H1 (cell line): ENCODE data around the gene TAF4. TPM values are rescaled to one million over a fixed set of nuclear protein-coding genes. Genes with fewer than 3 reads are reported as not detected.

ENCODE experiments used
- CTCF ChIA-PET: fragments of 300-600 bp; sonication (Branson Sonifier 250); formaldehyde crosslinking; loops from one replicate; lab custom pipeline; 2021; ENCODE audit not compliant: partially characterized antibody; lab: Charles Lee
- POLR2A ChIA-PET: fragments of 300-600 bp; sonication (Branson Sonifier 250); formaldehyde crosslinking; loops from one replicate; lab custom pipeline; 2021; ENCODE audit warnings: inconsistent platforms; ENCODE audit not compliant: partially characterized antibody; lab: Charles Lee
- DNase-seq, 2 experiments: peaks; one replicate each; pipeline versions ENCODE4 v3.0.0 to v3.0.0-alpha.2; 2010 to 2022; ENCODE audit warnings: low spot score in 2 of 2, low read depth in 1 of 2, mixed read lengths in 1 of 2
- FAIRE-seq: peaks from 2 replicates; lab custom pipeline; 2011; peaks lifted over from hg19 to GRCh38; lab: Jason Lieb, UNC
- H2AFZ ChIP-seq: 2 replicates; pipeline ENCODE4 v1.8.1; 2012; ENCODE audit warnings: low read length, inconsistent platforms
- H2AK5ac ChIP-seq: 2 replicates; pipeline ENCODE4 v1.6.1; 2013; ENCODE audit warnings: low read depth, low read length
- H2BK120ac ChIP-seq: replicated peaks from 2 replicates; pipeline ENCODE3; 2013; ENCODE audit warnings: low read depth, low read length, inconsistent platforms
- H2BK12ac ChIP-seq: 2 replicates; pipeline ENCODE4 v1.6.1; 2013; ENCODE audit warnings: low read depth, low read length
- H2BK15ac ChIP-seq: 2 replicates; pipeline ENCODE4 v1.6.1; 2013; ENCODE audit warnings: low read length
- H2BK20ac ChIP-seq: 2 replicates; pipeline ENCODE4 v1.6.1; 2013; ENCODE audit warnings: low read length
- H2BK5ac ChIP-seq: 2 replicates; pipeline ENCODE4 v1.6.1; 2013; ENCODE audit warnings: low read depth, low read length
- H3K14ac ChIP-seq: 2 replicates; pipeline ENCODE4 v1.6.1; 2013; ENCODE audit warnings: inconsistent platforms; ENCODE audit not compliant: insufficient read length
- H3K18ac ChIP-seq: 2 replicates; pipeline ENCODE4 v1.6.1; 2013; ENCODE audit warnings: low read length; ENCODE audit errors: extremely low read depth
- H3K23ac ChIP-seq: 2 replicates; pipeline ENCODE4 v1.6.1; 2013; ENCODE audit warnings: inconsistent platforms; ENCODE audit not compliant: insufficient read length
- H3K23me2 ChIP-seq: 2 replicates; pipeline ENCODE4 v1.6.1; 2013; ENCODE audit warnings: low read depth, low read length
- H3K27ac ChIP-seq: 2 replicates; pipeline ENCODE4 v1.6.1; 2011; ENCODE audit warnings: low read depth, low read length, inconsistent platforms
- H3K27me3 ChIP-seq, 4 experiments: replicated peaks in 1 of 4; 1 replicate in 1 of 4; 2 replicates in 3 of 4; pipeline versions ENCODE4 v1.6.1 to v1.8.1; 2011 to 2013; ENCODE audit warnings: low read length in 3 of 4, mild to moderate bottlenecking in 3 of 4, inconsistent platforms in 2 of 4, mixed read lengths in 2 of 4, moderate library complexity in 1 of 4; ENCODE audit not compliant: control insufficient read depth in 3 of 4, insufficient read depth in 3 of 4; ENCODE audit errors: extremely low read depth in 1 of 4
- H3K36me3 ChIP-seq, 4 experiments: 2 replicates each; pipeline versions ENCODE4 v1.6.1 to v1.8.1; 2011 to 2013; ENCODE audit warnings: mild to moderate bottlenecking in 4 of 4, low read length in 3 of 4, moderate library complexity in 2 of 4, control low read depth in 1 of 4, inconsistent platforms in 1 of 4; ENCODE audit not compliant: insufficient read depth in 4 of 4, control insufficient read depth in 2 of 4
- H3K4ac ChIP-seq: replicated peaks from 2 replicates; pipeline ENCODE3; 2013; ENCODE audit warnings: low read length, low read depth, mixed read lengths, inconsistent platforms; ENCODE audit not compliant: insufficient read length
- H3K4me1 ChIP-seq, 4 experiments: replicated peaks in 1 of 4; 1 replicate in 1 of 4; 2 replicates in 3 of 4; pipeline versions ENCODE4 v1.6.1 to v1.8.1; 2011 to 2013; ENCODE audit warnings: low read length in 3 of 4, inconsistent platforms in 2 of 4, mixed read lengths in 1 of 4; ENCODE audit not compliant: insufficient read depth in 4 of 4, control insufficient read depth in 3 of 4
- H3K4me2 ChIP-seq, 2 experiments: 2 replicates each; pipeline versions ENCODE4 v1.6.1 to v1.8.1; 2011 to 2013; ENCODE audit warnings: low read depth in 2 of 2, low read length in 2 of 2, control low read depth in 1 of 2, inconsistent platforms in 1 of 2, mild to moderate bottlenecking in 1 of 2; ENCODE audit not compliant: insufficient read depth in 1 of 2
- H3K4me3 ChIP-seq, 4 experiments: fragments of 200-600, 300-600 bp in 1 of 4; sonication (generic), shearing (Covaris generic), sonication (Bioruptor Twin) in 1 of 4; 2 replicates each; pipeline versions ENCODE4 v1.5.1 to v1.8.1; 2011 to 2016; ENCODE audit warnings: low read length in 4 of 4, low read depth in 3 of 4, control low read depth in 2 of 4, inconsistent platforms in 2 of 4, mild to moderate bottlenecking in 2 of 4, mixed read lengths in 1 of 4, moderate library complexity in 1 of 4; ENCODE audit not compliant: insufficient read depth in 2 of 4; ENCODE audit errors: extremely low read depth in 1 of 4
- H3K56ac ChIP-seq: replicated peaks from 2 replicates; pipeline ENCODE3; 2013; ENCODE audit warnings: low read depth, mild to moderate bottlenecking, mixed read lengths, low read length, inconsistent platforms; ENCODE audit not compliant: insufficient read length
- H3K79me1 ChIP-seq: 2 replicates; pipeline ENCODE4 v1.6.1; 2013; ENCODE audit warnings: low read depth, low read length, control low read depth
- H3K79me2 ChIP-seq, 2 experiments: 2 replicates each; pipeline versions ENCODE4 v1.6.1 to v1.8.1; 2012 to 2013; ENCODE audit warnings: low read length in 2 of 2, mild to moderate bottlenecking in 2 of 2, inconsistent platforms in 1 of 2; ENCODE audit not compliant: insufficient read depth in 2 of 2, control insufficient read depth in 1 of 2
- H3K9ac ChIP-seq, 4 experiments: replicated peaks in 1 of 4; 1 replicate in 1 of 4; 2 replicates in 3 of 4; pipeline versions ENCODE4 v1.6.1 to v1.8.1; 2011 to 2013; ENCODE audit warnings: low read depth in 3 of 4, low read length in 3 of 4, control low read depth in 2 of 4, mild to moderate bottlenecking in 2 of 4, moderate library complexity in 2 of 4, inconsistent platforms in 1 of 4; ENCODE audit errors: extremely low read depth in 1 of 4
- H3K9me3 ChIP-seq, 2 experiments: 2 replicates each; pipeline versions ENCODE4 v1.6.1 to v1.8.1; 2012 to 2013; ENCODE audit warnings: mild to moderate bottlenecking in 2 of 2, moderate library complexity in 2 of 2, control low read depth in 1 of 2, inconsistent platforms in 1 of 2, low read depth in 1 of 2, low read length in 1 of 2, mixed read lengths in 1 of 2; ENCODE audit not compliant: insufficient read depth in 2 of 2
- H4K20me1 ChIP-seq, 2 experiments: replicated peaks in 1 of 2; 2 replicates each; pipeline versions ENCODE3 to v1.8.1; 2011 to 2013; ENCODE audit warnings: inconsistent platforms in 2 of 2, low read length in 2 of 2, mild to moderate bottlenecking in 1 of 2; ENCODE audit not compliant: insufficient read depth in 2 of 2, control insufficient read depth in 1 of 2
- H4K5ac ChIP-seq: 2 replicates; pipeline ENCODE4 v1.6.1; 2013; ENCODE audit warnings: low read length, low read depth, mixed read lengths, inconsistent platforms; ENCODE audit not compliant: insufficient read length
- H4K8ac ChIP-seq: 2 replicates; pipeline ENCODE4 v1.8.0; 2013; ENCODE audit warnings: mild to moderate bottlenecking, moderate library complexity, low read length, inconsistent platforms; ENCODE audit not compliant: insufficient read depth; ENCODE audit errors: extremely low read depth
- H4K91ac ChIP-seq: replicated peaks from 2 replicates; pipeline ENCODE3; 2013; ENCODE audit warnings: low read length, mixed read lengths, inconsistent platforms; ENCODE audit not compliant: insufficient read length
- POLR2A ChIP-seq, 2 experiments: IDR thresholded peaks; 1 replicate in 1 of 2; 2 replicates in 1 of 2; pipeline ENCODE4 v1.6.1; 2011; ENCODE audit warnings: low read depth in 2 of 2, low read length in 2 of 2, mild to moderate bottlenecking in 2 of 2; ENCODE audit errors: control extremely low read depth in 1 of 2
- SIRT6 ChIP-seq: IDR thresholded peaks from one replicate; pipeline ENCODE4 v1.7.1; 2012; ENCODE audit warnings: low read length, inconsistent platforms
- TBP ChIP-seq: IDR thresholded peaks from 2 replicates; pipeline ENCODE4 v1.6.1; 2011; ENCODE audit warnings: low read depth, low read length, improper control_type of control experiment
- WGBS, 2 experiments: shearing (Covaris generic) in 1 of 2; methylation state at CpG; one replicate each; pipeline versions ENCODE4 v1.1.6 to v1.1.7; 2013 to 2015; ENCODE audit warnings: low lambda C conversion rate in 2 of 2, mixed read lengths in 2 of 2, inconsistent platforms in 1 of 2, low coverage in 1 of 2, missing lambda C conversion rate in 1 of 2; ENCODE audit not compliant: insufficient replicate concordance in 2 of 2, insufficient coverage in 1 of 2, insufficient read length in 1 of 2; ENCODE audit errors: extremely low coverage in 1 of 2, missing lambda C conversion rate in 1 of 2; 5-methylcytosine and 5-hydroxymethylcytosine counted together
- polyA plus RNA-seq, 7 experiments: library from polyadenylated mRNA; depleted of rRNA in 3 of 7; stranded (reverse) in 5 of 7; unstranded in 2 of 7; fragments of >200 nt in 5 of 7; fragments of 200-250 nt in 2 of 7; gene quantifications; 1 replicate in 5 of 7; 2 replicates in 1 of 7; 4 replicates in 1 of 7; pipeline versions ENCODE4 v1.2.1 to v1.2.3, GENCODE V29; 2011 to 2013; ENCODE audit warnings: missing spikeins in 2 of 7, mixed read lengths in 2 of 7
- total RNA-seq: library from RNA; stranded (reverse); fragmentation: NEBNext Ultra II Directional; extraction: Animal tissue kit (Norgen Biotek cat#: 25700); gene quantifications from 2 replicates; pipeline ENCODE4 v1.2.1, GENCODE V29; 2021

The TAF4 gene
- total and polyA plus RNA-seq, 2 of the 8 experiments (the other 6 are each of a cell fraction or from before 2014, with no cell fraction given): 16.0 to 30.1 TPM

GRCh38 chr20:62052842-62053464, 12.7 kb downstream of the TAF4 start:
- H3K79me2 ChIP-seq: peaks cover 24 to 95% of the 10 kb centered on the region in 2 experiments; a peak in 3 of 4 replicates
- H4K20me1 ChIP-seq: peaks cover 9 to 44% of the 10 kb centered on the region in 2 experiments
- H3K4me1 ChIP-seq: peaks cover 0 to 6% (median 3%) of the 10 kb centered on the region in 4 experiments; a peak in 2 of 7 replicates
- peaks cover 42% of the 10 kb centered on the region for H3K79me1 ChIP-seq
- H3K36me3 ChIP-seq: peaks cover 5 to 8% (median 6%) of the 10 kb centered on the region in 4 experiments; a peak in 5 of 8 replicates
- H3K56ac ChIP-seq: no peak overlapping the region
- H3K18ac ChIP-seq: no peak overlapping the region
- no peak overlapping the region for H4K5ac ChIP-seq
- H4K8ac ChIP-seq: peak overlapping the region; percentile 71; the same call in 1 of the 2 replicates
- no peak overlapping the region for H2BK5ac ChIP-seq
- DNase-seq (no peak), FAIRE-seq (no peak)
- no peaks in the 10 kb centered on the region for H3K27me3 ChIP-seq
- no peak overlapping the region for H2AK5ac ChIP-seq
- no peak overlapping the region for H3K9ac ChIP-seq
- no peak overlapping the region for H2BK120ac ChIP-seq
- ChIA-PET POLR2A (interaction anchor here (1.0 to 2.7 kb wide), 2 partner anchors 9 to 11 kb away, joined by 3 to 10 read pairs; no protein-coding TSS in a partner anchor), CTCF (interaction anchor here (0.6 to 0.9 kb wide), 2 partner anchors 10 to 1272 kb away, joined by 3 to 4 read pairs; no protein-coding TSS in a partner anchor)
- peaks cover 0 to 3% of the 10 kb centered on the region in 2 experiments; a peak in 1 of 4 replicates for H3K9me3 ChIP-seq
- no peak overlapping the region for H2BK15ac ChIP-seq
- H2BK20ac ChIP-seq: no peak overlapping the region
- H3K14ac ChIP-seq: no peak overlapping the region
- no peak overlapping the region for H2AFZ ChIP-seq
- H3K23me2 ChIP-seq: no peaks in the 10 kb centered on the region; the same call in 1 of the 2 replicates
- WGBS, 2 experiments: 89% methylated on average over 25 of the region's 26 CpGs; no CpG with 5 or more reads in 1 of the 2 experiments
- no peak overlapping the region for H3K27ac ChIP-seq
- no peak overlapping the region for H3K23ac ChIP-seq
- H3K4ac ChIP-seq: no peak overlapping the region
- TF ChIP-seq SIRT6 (no peak), POLR2A (IDR thresholded peaks at IDR 0.05; ENCODE audit: control extremely low read depth in 1 of 2, low read depth in 2 of 2, low read length in 2 of 2) (no peak), TBP (no peak)
- no peak overlapping the region for H3K4me3 ChIP-seq
- no peak overlapping the region for H2BK12ac ChIP-seq
- H3K4me2 ChIP-seq: no peak overlapping the region
- H4K91ac ChIP-seq: no peak overlapping the region
